ENCODE measurements around the gene FBF1. TPM values are rescaled to one million over a fixed set of nuclear protein-coding genes. Genes with fewer than 3 reads are reported as not detected.
A peak's percentile ranks its signal among the peaks of the same experiment; 100 is the strongest.
"Not testable (repeated sequence)": the region's sequence is repeated elsewhere in the genome, so short reads cannot be mapped to it uniquely, and the experiment has no call there.

FBF1 gene
- total and polyA plus RNA-seq, 9 of the 15 experiments (the other 6 are each of a cell fraction or from before 2014, with no cell fraction given), result 0.46 to 14.9 (median 7.5) TPM

DNA sequence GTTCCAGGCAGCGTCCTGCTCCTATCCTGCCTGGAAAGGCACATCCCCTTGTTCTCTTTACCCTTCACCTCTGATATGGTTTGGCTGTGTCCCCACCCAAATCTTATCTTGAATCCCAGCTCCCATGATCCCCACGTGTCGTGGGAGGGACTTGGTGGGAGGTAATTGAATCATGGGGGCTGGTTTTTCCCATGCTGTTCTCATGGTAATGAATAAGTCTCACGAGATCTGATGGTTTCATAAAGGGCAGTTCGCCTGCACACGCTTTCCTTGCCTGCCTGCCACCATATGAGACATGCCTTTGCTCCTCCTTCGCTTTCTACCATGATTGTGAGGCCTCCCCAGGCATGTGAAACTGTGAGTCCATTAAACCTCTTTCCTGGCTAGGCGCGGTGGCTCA, 55.0 kb downstream of the FBF1 start:
- POLR2A ChIA-PET, result interaction anchor here (0.6 to 15.9 kb wide), 2 partner anchors 9 to 11 kb away, joined by 4 to 169 read pairs; partner anchors contain the start of gene TRIM47

More for the DNA sequence above, 55.0 kb downstream of the FBF1 start:
- Histone ChIP-seq H3K4me1 (replicated peaks in 1 of 2; ENCODE audit: control insufficient read depth in 2 of 2, insufficient read depth in 2 of 2, low read length in 2 of 2) (peaks cover 3 to 26% of the 10 kb centered on the region in 2 experiments; a peak in 4 of 5 replicates), H3K4me2 (ENCODE audit: insufficient read depth, low read length) (0 out of 2 replicates have a peak overlapping the region, but pooled peaks have one; percentile 11), H3K36me3 (ENCODE audit: control insufficient read depth, insufficient read depth, low read length) (peaks cover 14% of the 10 kb centered on the region; the same call in 1 of the 3 replicates)
- in situ Hi-C loops (cut with MboI); FAIRE-seq; H3K27me3 ChIP-seq (ENCODE audit: control insufficient read depth in 2 of 2, insufficient read depth in 2 of 2, low read length in 2 of 2); H3K79me2 ChIP-seq (ENCODE audit: control insufficient read depth, insufficient read depth, low read length); H3K27ac ChIP-seq (ENCODE audit: extremely low read depth, low read depth, low read length); H2AFZ ChIP-seq (ENCODE audit: low read depth, low read length); H3K9ac ChIP-seq (ENCODE audit: insufficient read depth in 1 of 2, low read depth in 2 of 2, low read length in 2 of 2); ATAC-seq; intact Hi-C loops (cut with micrococcal nuclease); H4K20me1 ChIP-seq (replicated peaks; ENCODE audit: control insufficient read depth, insufficient read depth, low read length); H3K9me1 ChIP-seq (ENCODE audit: control insufficient read depth, insufficient read depth, low read length); CTCF ChIA-PET (ENCODE audit: low intra/inter-chr PET ratio); H3K4me3 ChIP-seq; H3K9me3 ChIP-seq (replicated peaks; ENCODE audit: control insufficient read depth, insufficient read depth, low read depth, low read length); BruUV-seq (replicated peaks): not testable (repeated sequence)
- DNase-seq (ENCODE audit: extremely low read depth in 1 of 4, low spot score in 3 of 4), result peak in 1 of 4 experiments; percentile 52
- whole genome bisulfite sequencing (ENCODE audit: insufficient coverage, low coverage, missing lambda C conversion rate), result 55% methylated on average over 9 of the region's 9 CpGs
- TF ChIP-seq ZNF431 (CRISPR knock-in tag; IDR thresholded peaks at IDR 0.05) (peak; percentile 78; the same call in 1 of the 2 replicates), ZNF143 (CRISPR knock-in tag; IDR thresholded peaks at IDR 0.05) (peak; percentile 32; the same call in 1 of the 2 replicates), CHD2 (IDR thresholded peaks at IDR 0.05; ENCODE audit: low read depth, low read length) (peak; percentile 65), CC2D1A (IDR thresholded peaks at IDR 0.05) (peak; percentile 23; the same call in 1 of the 2 replicates), CBFA2T3 (IDR thresholded peaks at IDR 0.05) (peak; percentile 46; the same call in 1 of the 2 replicates)
- TF ChIP-seq, protein P1, sequence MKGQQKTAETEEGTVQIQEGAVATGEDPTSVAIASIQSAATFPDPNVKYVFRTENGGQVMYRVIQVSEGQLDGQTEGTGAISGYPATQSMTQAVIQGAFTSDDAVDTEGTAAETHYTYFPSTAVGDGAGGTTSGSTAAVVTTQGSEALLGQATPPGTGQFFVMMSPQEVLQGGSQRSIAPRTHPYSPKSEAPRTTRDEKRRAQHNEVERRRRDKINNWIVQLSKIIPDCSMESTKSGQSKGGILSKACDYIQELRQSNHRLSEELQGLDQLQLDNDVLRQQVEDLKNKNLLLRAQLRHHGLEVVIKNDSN (CRISPR knock-in tag; IDR thresholded peaks at IDR 0.05), result peak; percentile 65
- TF ChIP-seq, protein P2, sequence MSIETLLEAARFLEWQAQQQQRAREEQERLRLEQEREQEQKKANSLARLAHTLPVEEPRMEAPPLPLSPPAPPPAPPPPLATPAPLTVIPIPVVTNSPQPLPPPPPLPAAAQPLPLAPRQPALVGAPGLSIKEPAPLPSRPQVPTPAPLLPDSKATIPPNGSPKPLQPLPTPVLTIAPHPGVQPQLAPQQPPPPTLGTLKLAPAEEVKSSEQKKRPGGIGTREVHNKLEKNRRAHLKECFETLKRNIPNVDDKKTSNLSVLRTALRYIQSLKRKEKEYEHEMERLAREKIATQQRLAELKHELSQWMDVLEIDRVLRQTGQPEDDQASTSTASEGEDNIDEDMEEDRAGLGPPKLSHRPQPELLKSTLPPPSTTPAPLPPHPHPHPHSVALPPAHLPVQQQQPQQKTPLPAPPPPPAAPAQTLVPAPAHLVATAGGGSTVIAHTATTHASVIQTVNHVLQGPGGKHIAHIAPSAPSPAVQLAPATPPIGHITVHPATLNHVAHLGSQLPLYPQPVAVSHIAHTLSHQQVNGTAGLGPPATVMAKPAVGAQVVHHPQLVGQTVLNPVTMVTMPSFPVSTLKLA (conservative IDR thresholded peaks at IDR 0.05), result peak in 1 of 2 experiments; percentile 45; a peak in 1 of 4 replicates
